ENCODE results near the gene FZR1. TPM values are rescaled to one million over a fixed set of nuclear protein-coding genes. Genes with fewer than 3 reads are reported as not detected.

FZR1 gene
- total and polyA plus RNA-seq, 9 of the 15 experiments (the other 6 are each of a cell fraction or from before 2014, with no cell fraction given) = 0.18 to 48.0 (median 22.2) TPM

DNA sequence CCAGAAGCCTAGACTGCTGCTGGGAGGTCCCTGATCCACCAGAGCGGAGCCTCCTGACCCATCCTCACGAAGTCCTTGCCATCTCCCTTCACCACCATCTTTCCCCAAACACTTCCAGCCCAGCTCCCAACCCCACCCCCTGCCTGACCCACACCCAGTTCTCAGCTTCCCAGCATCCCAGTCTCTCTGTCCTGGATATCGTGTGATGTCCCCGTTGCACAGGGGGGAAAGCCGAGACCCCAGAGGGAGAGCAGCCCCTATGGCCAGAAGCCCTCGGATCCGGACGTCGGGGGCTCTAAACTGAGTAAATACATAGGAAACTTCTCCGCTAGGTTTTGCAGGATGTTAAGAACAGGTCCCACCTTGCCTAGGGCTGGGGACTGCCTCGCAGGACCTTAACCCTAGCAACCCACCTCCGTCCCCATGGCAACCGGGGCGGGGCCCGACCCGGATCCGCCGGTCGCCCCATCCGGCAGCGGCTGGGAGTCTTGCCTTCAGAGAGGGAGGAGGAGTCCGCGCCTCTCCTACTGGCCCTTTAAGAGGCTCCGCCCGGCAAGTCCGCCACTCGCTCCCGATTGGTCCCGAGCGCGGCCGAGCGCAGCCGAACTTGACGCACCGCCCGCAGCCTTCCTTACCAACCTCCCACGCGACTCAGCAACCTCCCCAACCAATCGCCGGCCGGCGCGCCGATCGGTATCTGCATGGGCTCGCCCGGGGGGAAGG is 66.2 kb downstream of the FZR1 start (continued):
- TF ChIP-seq RFX5 (IDR thresholded peaks at IDR 0.05; ENCODE audit: low read depth, low read length) (0 out of 2 replicates have a peak, but pooled peaks have one; percentile 46), MYC (IDR thresholded peaks at IDR 0.05; ENCODE audit: low read depth, low read length) (0 out of 2 replicates have a peak, but pooled peaks have one; percentile 12), MYC (CRISPR knock-in tag; IDR thresholded peaks at IDR 0.05; ENCODE audit: borderline replicate concordance, low read depth) (no peak), MYNN (IDR thresholded peaks at IDR 0.05) (peak; percentile 81; the same call in 1 of the 2 replicates), MYNN (CRISPR knock-in tag; IDR thresholded peaks at IDR 0.05) (no peak), TBL1XR1 (IDR thresholded peaks at IDR 0.05; ENCODE audit: low read length in 2 of 2) (peak in 1 of 2 experiments; percentile 33; a peak in 1 of 4 replicates), ZFP1 (CRISPR knock-in tag; IDR thresholded peaks at IDR 0.05) (no peak), MXI1 (IDR thresholded peaks at IDR 0.05; ENCODE audit: low read depth, low read length) (peak; percentile 93), ELF2 (CRISPR knock-in tag; IDR thresholded peaks at IDR 0.05) (no peak), NFYB (IDR thresholded peaks at IDR 0.05; ENCODE audit: extremely low read depth, insufficient read length) (peak; percentile 95), HMGN3 (IDR thresholded peaks at IDR 0.05; ENCODE audit: borderline replicate concordance, extremely low read depth, insufficient read length, low read depth, low read length) (peak; percentile 80), CAMTA2 (CRISPR knock-in tag; conservative IDR thresholded peaks at IDR 0.05) (no peak), CREB1 (IDR thresholded peaks at IDR 0.05) (peak; percentile 51; the same call in 1 of the 2 replicates), CREB1 (CRISPR knock-in tag; IDR thresholded peaks at IDR 0.05) (peak; percentile 31; the same call in 1 of the 2 replicates), CHD1 (IDR thresholded peaks at IDR 0.05; ENCODE audit: low read length) (no peak), HCFC1 (IDR thresholded peaks at IDR 0.05; ENCODE audit: low read depth, low read length) (0 out of 2 replicates have a peak, but pooled peaks have one; percentile 19)
- TF ChIP-seq, protein P1, sequence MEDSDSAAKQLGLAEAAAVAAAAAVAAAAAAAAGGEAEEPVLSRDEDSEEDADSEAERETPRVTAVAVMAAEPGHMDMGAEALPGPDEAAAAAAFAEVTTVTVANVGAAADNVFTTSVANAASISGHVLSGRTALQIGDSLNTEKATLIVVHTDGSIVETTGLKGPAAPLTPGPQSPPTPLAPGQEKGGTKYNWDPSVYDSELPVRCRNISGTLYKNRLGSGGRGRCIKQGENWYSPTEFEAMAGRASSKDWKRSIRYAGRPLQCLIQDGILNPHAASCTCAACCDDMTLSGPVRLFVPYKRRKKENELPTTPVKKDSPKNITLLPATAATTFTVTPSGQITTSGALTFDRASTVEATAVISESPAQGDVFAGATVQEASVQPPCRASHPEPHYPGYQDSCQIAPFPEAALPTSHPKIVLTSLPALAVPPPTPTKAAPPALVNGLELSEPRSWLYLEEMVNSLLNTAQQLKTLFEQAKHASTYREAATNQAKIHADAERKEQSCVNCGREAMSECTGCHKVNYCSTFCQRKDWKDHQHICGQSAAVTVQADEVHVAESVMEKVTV (CRISPR knock-in tag; IDR thresholded peaks at IDR 0.05) = peak; percentile 100
- TF ChIP-seq, protein P2, sequence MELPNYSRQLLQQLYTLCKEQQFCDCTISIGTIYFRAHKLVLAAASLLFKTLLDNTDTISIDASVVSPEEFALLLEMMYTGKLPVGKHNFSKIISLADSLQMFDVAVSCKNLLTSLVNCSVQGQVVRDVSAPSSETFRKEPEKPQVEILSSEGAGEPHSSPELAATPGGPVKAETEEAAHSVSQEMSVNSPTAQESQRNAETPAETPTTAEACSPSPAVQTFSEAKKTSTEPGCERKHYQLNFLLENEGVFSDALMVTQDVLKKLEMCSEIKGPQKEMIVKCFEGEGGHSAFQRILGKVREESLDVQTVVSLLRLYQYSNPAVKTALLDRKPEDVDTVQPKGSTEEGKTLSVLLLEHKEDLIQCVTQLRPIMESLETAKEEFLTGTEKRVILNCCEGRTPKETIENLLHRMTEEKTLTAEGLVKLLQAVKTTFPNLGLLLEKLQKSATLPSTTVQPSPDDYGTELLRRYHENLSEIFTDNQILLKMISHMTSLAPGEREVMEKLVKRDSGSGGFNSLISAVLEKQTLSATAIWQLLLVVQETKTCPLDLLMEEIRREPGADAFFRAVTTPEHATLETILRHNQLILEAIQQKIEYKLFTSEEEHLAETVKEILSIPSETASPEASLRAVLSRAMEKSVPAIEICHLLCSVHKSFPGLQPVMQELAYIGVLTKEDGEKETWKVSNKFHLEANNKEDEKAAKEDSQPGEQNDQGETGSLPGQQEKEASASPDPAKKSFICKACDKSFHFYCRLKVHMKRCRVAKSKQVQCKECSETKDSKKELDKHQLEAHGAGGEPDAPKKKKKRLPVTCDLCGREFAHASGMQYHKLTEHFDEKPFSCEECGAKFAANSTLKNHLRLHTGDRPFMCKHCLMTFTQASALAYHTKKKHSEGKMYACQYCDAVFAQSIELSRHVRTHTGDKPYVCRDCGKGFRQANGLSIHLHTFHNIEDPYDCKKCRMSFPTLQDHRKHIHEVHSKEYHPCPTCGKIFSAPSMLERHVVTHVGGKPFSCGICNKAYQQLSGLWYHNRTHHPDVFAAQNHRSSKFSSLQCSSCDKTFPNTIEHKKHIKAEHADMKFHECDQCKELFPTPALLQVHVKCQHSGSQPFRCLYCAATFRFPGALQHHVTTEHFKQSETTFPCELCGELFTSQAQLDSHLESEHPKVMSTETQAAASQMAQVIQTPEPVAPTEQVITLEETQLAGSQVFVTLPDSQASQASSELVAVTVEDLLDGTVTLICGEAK (IDR thresholded peaks at IDR 0.05) = peak; percentile 43; the same call in 1 of the 2 replicates
- TF ChIP-seq, protein P2 (CRISPR knock-in tag; IDR thresholded peaks at IDR 0.05) = no peak
